HG03378 (cell line): Measurements from ENCODE around the gene ZNF879.

Experiments used
- ATAC-seq: cut with Tn5 transposase; IDR thresholded peaks from one replicate; pipeline ENCODE4 v1.9.1; 2021; ENCODE audit warnings: mild to moderate bottlenecking, moderate library complexity; ENCODE audit not compliant: unreplicated experiment

The ZNF879 gene

GRCh38 chr5:179006564-179006963, 17.0 kb upstream of the ZNF879 start:
- ATAC-seq = no peak

GRCh38 chr5:179008667-179009066, 14.9 kb upstream of the ZNF879 start:
- no peak for ATAC-seq

- no peak for ATAC-seq
Observed at GRCh38 chr5:179033004-179033580, 9.5 kb downstream of the ZNF879 start.

- no peak for ATAC-seq
Observed at GRCh38 chr5:179044765-179045164, 21.2 kb downstream of the ZNF879 start.

- ATAC-seq = no peak
Observed at GRCh38 chr5:179051784-179052183, 28.2 kb downstream of the ZNF879 start.

- ATAC-seq = no peak
Observed at GRCh38 chr5:179054036-179054785, 30.6 kb downstream of the ZNF879 start.

- no peak for ATAC-seq
Observed at GRCh38 chr5:179054876-179055275, 31.3 kb downstream of the ZNF879 start.

GRCh38 chr5:179055436-179055835, 31.8 kb downstream of the ZNF879 start:
- ATAC-seq = no peak

GRCh38 chr5:179055841-179056240, 32.2 kb downstream of the ZNF879 start:
- no peak for ATAC-seq

GRCh38 chr5:179060116-179061008, 36.8 kb downstream of the ZNF879 start, which contains the start of gene ZNF354C:
TSS of gene ZNF354C (plus strand) at chr5:179060373. CDS start at chr5:179062069, 1,696 bp downstream.
- peak; percentile 59 for ATAC-seq

- ATAC-seq = no peak
Observed at GRCh38 chr5:179061025-179061424, 37.4 kb downstream of the ZNF879 start.

GRCh38 chr5:179065703-179066102, 42.1 kb downstream of the ZNF879 start:
- no peak for ATAC-seq

GRCh38 chr5:179079165-179079987, 55.8 kb downstream of the ZNF879 start:
- ATAC-seq = no peak

- ATAC-seq = no peak
Observed at GRCh38 chr5:179080724-179081123, 57.1 kb downstream of the ZNF879 start.
